ENCODE data around the gene GSG1L.

Gene GSG1L

GRCh38 chr16:27847030-27847550 is 216.4 kb downstream of the GSG1L start:
- no peak for DNase-seq (ENCODE audit: low read depth)
- H3K4me3 ChIP-seq (ENCODE audit: low read depth, low read length): no peak overlapping the region
- TF ChIP-seq CTCF (IDR thresholded peaks at IDR 0.05; ENCODE audit: control insufficient read depth, extremely low read depth, insufficient read depth): no peak

- no peak overlapping the region for H3K4me3 ChIP-seq (ENCODE audit: low read depth, low read length)
- DNase-seq (ENCODE audit: low read depth): no peak
- TF ChIP-seq CTCF (IDR thresholded peaks at IDR 0.05; ENCODE audit: control insufficient read depth, extremely low read depth, insufficient read depth): no peak
These were observed 218.7 kb downstream of the GSG1L start for GRCh38 chr16:27844826-27845225.

- TF ChIP-seq CTCF (IDR thresholded peaks at IDR 0.05; ENCODE audit: control insufficient read depth, extremely low read depth, insufficient read depth): no peak
- no peak overlapping the region for H3K4me3 ChIP-seq (ENCODE audit: low read depth, low read length)
- DNase-seq (ENCODE audit: low read depth): no peak
These were observed 219.7 kb downstream of the GSG1L start for GRCh38 chr16:27843800-27844199.

GRCh38 chr16:27841911-27842310 is 221.6 kb downstream of the GSG1L start:
- no peak for TF ChIP-seq CTCF (IDR thresholded peaks at IDR 0.05; ENCODE audit: control insufficient read depth, extremely low read depth, insufficient read depth)
- no peak overlapping the region for H3K4me3 ChIP-seq (ENCODE audit: low read depth, low read length)
- no peak for DNase-seq (ENCODE audit: low read depth)

GRCh38 chr16:27841061-27841801 is 222.3 kb downstream of the GSG1L start:
- no peak for TF ChIP-seq CTCF (IDR thresholded peaks at IDR 0.05; ENCODE audit: control insufficient read depth, extremely low read depth, insufficient read depth)
- no peak overlapping the region for H3K4me3 ChIP-seq (ENCODE audit: low read depth, low read length)
- DNase-seq (ENCODE audit: low read depth): no peak

GRCh38 chr16:27840311-27841060 is 223.0 kb downstream of the GSG1L start:
- no peak overlapping the region for H3K4me3 ChIP-seq (ENCODE audit: low read depth, low read length)
- no peak for DNase-seq (ENCODE audit: low read depth)
- no peak for TF ChIP-seq CTCF (IDR thresholded peaks at IDR 0.05; ENCODE audit: control insufficient read depth, extremely low read depth, insufficient read depth)
